ENCODE data around the gene POLD1.
A peak's percentile ranks its signal among the peaks of the same experiment; 100 is the strongest.
"Not testable (repeated sequence)": the region's sequence is repeated elsewhere in the genome, so short reads cannot be mapped to it uniquely, and the experiment has no call there.

Gene POLD1

GRCh38 chr19:50383852-50384684, at the start of gene POLD1:
POLD1 (plus strand) TSS chr19:50384347; CDS start chr19:50398852, 14,505 bp downstream.
- peak; percentile 96 for DNase-seq

- no peak for DNase-seq
Measured at GRCh38 chr19:50334741-50335421, 49.3 kb upstream of the POLD1 start.

- not testable (repeated sequence) for DNase-seq
Measured at GRCh38 chr19:50337031-50337430, 47.1 kb upstream of the POLD1 start.

- DNase-seq = no peak
Measured at GRCh38 chr19:50340331-50340730, 43.8 kb upstream of the POLD1 start.

GRCh38 chr19:50341091-50341564, 43.0 kb upstream of the POLD1 start:
- no peak for DNase-seq

GRCh38 chr19:50344661-50345318, 39.4 kb upstream of the POLD1 start:
- DNase-seq = no peak

- DNase-seq = not testable (repeated sequence)
Measured at GRCh38 chr19:50347089-50347581, 37.0 kb upstream of the POLD1 start.

- no peak for DNase-seq
Measured at GRCh38 chr19:50349277-50350057, 34.7 kb upstream of the POLD1 start.

GRCh38 chr19:50352242-50352641, 31.9 kb upstream of the POLD1 start:
- DNase-seq = no peak

GRCh38 chr19:50353487-50353880, 30.7 kb upstream of the POLD1 start:
- not testable (repeated sequence) for DNase-seq

GRCh38 chr19:50356691-50357177, 27.4 kb upstream of the POLD1 start:
- no peak for DNase-seq

- peak; percentile 58 for DNase-seq
Measured at GRCh38 chr19:50357178-50358100, 26.7 kb upstream of the POLD1 start.

GRCh38 chr19:50358483-50359327, 25.4 kb upstream of the POLD1 start:
- DNase-seq = peak; percentile 21

- no peak for DNase-seq
Measured at GRCh38 chr19:50359328-50359818, 24.8 kb upstream of the POLD1 start.

- no peak for DNase-seq
Measured at GRCh38 chr19:50361290-50362029, 22.7 kb upstream of the POLD1 start.

- no peak for DNase-seq
Measured at GRCh38 chr19:50362030-50362412, 22.1 kb upstream of the POLD1 start.

- DNase-seq = no peak
Measured at GRCh38 chr19:50362656-50363424, 21.3 kb upstream of the POLD1 start.
